K562 (cell line): ENCODE measurements around the gene SYCP1. TPM values are rescaled to one million over a fixed set of nuclear protein-coding genes. Genes with fewer than 3 reads are reported as not detected.
A peak's percentile ranks its signal among the peaks of the same experiment; 100 is the strongest.

Experiments used
- ATAC-seq: fragments of 200-7000 bp; cut with Tn5 transposase; 3 replicates; pipeline ENCODE4 v1.9.1; 2020; ENCODE audit warnings: moderate library complexity
- BruUV-seq: library from RNA; stranded (reverse); fragments of 400-500 nt; replicated peaks from 2 replicates; lab custom pipeline; 2021; lab: Mats Ljungman, UMichigan
- CTCF ChIA-PET: fragments of 300-600 bp; formaldehyde crosslinking; extraction: SDS; loops from one replicate; lab custom pipeline; 2021; ENCODE audit warnings: low intra/inter-chr PET ratio; lab: Yijun Ruan, JAX
- POLR2A ChIA-PET: fragments of 300-600, 350-650 bp; sonication (Branson Sonifier 250); formaldehyde crosslinking; extraction: SDS; loops from one replicate; lab custom pipeline; 2021; ENCODE audit warnings: antibody characterized with exemption, inconsistent platforms; lab: Yijun Ruan, JAX
- DNase-seq, 4 experiments: peaks; one replicate each; pipeline versions ENCODE4 v3.0.0 to v3.0.0-alpha.2; 2011 to 2018; ENCODE audit warnings: low spot score in 3 of 4, mixed read lengths in 3 of 4; ENCODE audit errors: extremely low read depth in 1 of 4
- FAIRE-seq: peaks from 2 replicates; lab custom pipeline; 2011; peaks lifted over from hg19 to GRCh38; lab: Jason Lieb, UNC
- H2AFZ ChIP-seq: 2 replicates; pipeline ENCODE4 v1.6.0; 2011; ENCODE audit warnings: low read depth, low read length, control low read depth, inconsistent platforms
- H3K27ac ChIP-seq: fragments of 200-600 bp; 3 replicates; pipeline ENCODE4 v1.8.0; 2011; ENCODE audit warnings: low read depth, mild to moderate bottlenecking, control low read depth, inconsistent platforms, low read length, moderate library complexity, mixed read lengths; ENCODE audit errors: extremely low read depth
- H3K27me3 ChIP-seq, 2 experiments: fragments of 300-600 bp in 1 of 2; 2 replicates in 1 of 2; 3 replicates in 1 of 2; pipeline versions ENCODE4 v1.6.0 to v1.8.0; 2011; ENCODE audit warnings: inconsistent platforms in 2 of 2, low read length in 2 of 2, mild to moderate bottlenecking in 1 of 2, mixed read lengths in 1 of 2, moderate library complexity in 1 of 2; ENCODE audit not compliant: control insufficient read depth in 2 of 2, insufficient read depth in 2 of 2
- H3K36me3 ChIP-seq: fragments of 300-600 bp; 3 replicates; pipeline ENCODE4 v1.8.0; 2011; ENCODE audit warnings: mild to moderate bottlenecking, low read length, inconsistent platforms; ENCODE audit not compliant: control insufficient read depth, insufficient read depth
- H3K4me1 ChIP-seq, 2 experiments: fragments of 200-600 bp in 1 of 2; replicated peaks in 1 of 2; 2 replicates in 1 of 2; 3 replicates in 1 of 2; pipeline versions ENCODE4 v1.5.1 to v1.8.0; 2011; ENCODE audit warnings: inconsistent platforms in 2 of 2, low read length in 2 of 2, mild to moderate bottlenecking in 1 of 2, mixed read lengths in 1 of 2, moderate library complexity in 1 of 2; ENCODE audit not compliant: control insufficient read depth in 2 of 2, insufficient read depth in 2 of 2
- H3K4me2 ChIP-seq: 2 replicates; pipeline ENCODE4 v1.6.1; 2011; ENCODE audit warnings: low read length, control low read depth, inconsistent platforms, mixed read lengths; ENCODE audit not compliant: insufficient read depth
- H3K4me3 ChIP-seq: fragments of 200-600 bp; sonication (generic), shearing (Covaris generic); 2 replicates; pipeline ENCODE4 v1.5.1; 2016; ENCODE audit warnings: control low read depth, inconsistent platforms
- H3K79me2 ChIP-seq: fragments of 200-600 bp; 3 replicates; pipeline ENCODE4 v1.8.0; 2011; ENCODE audit warnings: low read length, inconsistent platforms; ENCODE audit not compliant: control insufficient read depth, insufficient read depth
- H3K9ac ChIP-seq, 2 experiments: 2 replicates each; pipeline versions ENCODE4 v1.6.0 to v1.6.1; 2011; ENCODE audit warnings: low read depth in 2 of 2, low read length in 2 of 2, control low read depth in 1 of 2, inconsistent platforms in 1 of 2, mild to moderate bottlenecking in 1 of 2, mixed read lengths in 1 of 2; ENCODE audit not compliant: insufficient read depth in 1 of 2
- H3K9me1 ChIP-seq: one replicate; pipeline ENCODE4 v1.6.0; 2011; ENCODE audit warnings: inconsistent platforms, mild to moderate bottlenecking, low read length, moderate library complexity; ENCODE audit not compliant: control insufficient read depth, insufficient read depth
- H3K9me3 ChIP-seq: replicated peaks from 2 replicates; pipeline ENCODE4 v1.5.1; 2011; ENCODE audit warnings: low read depth, low read length, inconsistent platforms; ENCODE audit not compliant: control insufficient read depth, insufficient read depth
- H4K20me1 ChIP-seq: replicated peaks from 2 replicates; pipeline ENCODE4 v1.6.1; 2011; ENCODE audit warnings: low read length, inconsistent platforms, mixed read lengths; ENCODE audit not compliant: control insufficient read depth, insufficient read depth
- CTCF ChIP-seq, 3 experiments: IDR thresholded peaks in 2 of 3; conservative IDR thresholded peaks in 1 of 3; 2 replicates each; pipeline ENCODE4 v1.5.1; 2011 to 2012; ENCODE audit warnings: low read length in 3 of 3, mild to moderate bottlenecking in 3 of 3, control low read depth in 2 of 3, improper control_type of control experiment in 1 of 3, inconsistent platforms in 1 of 3, low read depth in 1 of 3, mixed read lengths in 1 of 3, moderate library complexity in 1 of 3; ENCODE audit not compliant: insufficient read depth in 2 of 3
- EHMT2 ChIP-seq: fragments of 450-650 bp; IDR thresholded peaks from 2 replicates; pipeline ENCODE4 v1.6.1; 2018; ENCODE audit warnings: antibody characterized with exemption
- REST ChIP-seq, 2 experiments: fragments of 450-650 bp; formaldehyde crosslinking in 1 of 2; IDR thresholded peaks; 2 replicates each; pipeline versions ENCODE4 v1.4.0 to v1.6.1; 2014 to 2020; ENCODE audit warnings: mild to moderate bottlenecking in 2 of 2, borderline replicate concordance in 1 of 2, low read depth in 1 of 2
- SMC3 ChIP-seq: conservative IDR thresholded peaks from 2 replicates; pipeline ENCODE4 v1.6.1; 2011; ENCODE audit warnings: low read depth, low read length, improper control_type of control experiment; ENCODE audit not compliant: insufficient read depth
- WGBS: fragments of 100-300 bp; shearing (Covaris generic); methylation state at CpG from one replicate; pipeline ENCODE4 v1.1.6; 2016; ENCODE audit warnings: low coverage, mixed read lengths; ENCODE audit not compliant: insufficient coverage; ENCODE audit errors: missing lambda C conversion rate; 5-methylcytosine and 5-hydroxymethylcytosine counted together
- in situ Hi-C: fragments of 300-500 bp; cut with MboI; formaldehyde crosslinking; loops from 4 replicates; pipeline ENCODE4 v1.15.0; 2018; ENCODE audit warnings: inconsistent platforms, mixed read lengths
- intact Hi-C: fragments of 100-400 bp; cut with micrococcal nuclease; formaldehyde crosslinking; loops from 2 replicates; pipeline ENCODE4 v1.14.2; 2022
- polyA plus RNA-seq, 8 experiments: library from polyadenylated mRNA; depleted of rRNA in 4 of 8; stranded (reverse) in 5 of 8; unstranded in 3 of 8; fragments of >200 nt; fragmentation: Nextera tagmentation in 2 of 8; fragmentation: Illumina TruSeq in 1 of 8; extraction: Ambion mirVana in 2 of 8; extraction: Trizol in 1 of 8; gene quantifications; 2 replicates each; pipeline versions ENCODE4 v1.2.1 to v1.2.3, GENCODE V29; 2011 to 2014; ENCODE audit warnings: inconsistent platforms in 1 of 8, missing spikeins in 1 of 8
- total RNA-seq, 7 experiments: library from RNA; depleted of rRNA in 6 of 7; stranded (reverse); fragments of >200 nt in 6 of 7; fragmentation: Illumina TruSeq in 2 of 7; extraction: Trizol in 2 of 7; gene quantifications; 2 replicates each; pipeline versions ENCODE4 v1.2.1 to v1.2.3, GENCODE V29; 2011 to 2021; ENCODE audit warnings: low replicate concordance in 1 of 7
- TF ChIP-seq, protein P1 (sequence below): fragments of 250-450 bp; sonication (Bioruptor Pico); IDR thresholded peaks from 2 replicates; pipeline ENCODE4 v1.4.0; 2020; ENCODE audit warnings: mild to moderate bottlenecking, moderate library complexity, borderline replicate concordance

SYCP1 gene
- total and polyA plus RNA-seq, 9 of the 15 experiments (the other 6 are each of a cell fraction or from before 2014, with no cell fraction given), result not detected

GRCh38 chr1:114979278-114979891, 124.7 kb downstream of the SYCP1 start:
- ATAC-seq (peak; percentile 63; the same call in 2 of the 3 replicates), DNase-seq (peak; percentile 43 to 64 (median 58)), FAIRE-seq (peak; percentile 96)
- Histone ChIP-seq H3K27ac (no peak overlapping the region), H3K4me2 (no peak overlapping the region), H3K9ac (no peak overlapping the region), H4K20me1 (no peaks in the 10 kb centered on the region), H2AFZ (no peak overlapping the region), H3K79me2 (no peaks in the 10 kb centered on the region), H3K27me3 (no peaks in the 10 kb centered on the region), H3K36me3 (no peaks in the 10 kb centered on the region), H3K9me1 (no peaks in the 10 kb centered on the region), H3K9me3 (no peaks in the 10 kb centered on the region), H3K4me3 (no peak overlapping the region), H3K4me1 (no peaks in the 10 kb centered on the region)
- intact Hi-C loops (loop anchor here (1.0 to 10.0 kb wide), 4 partner anchors 73 to 615 kb away; no protein-coding TSS in a partner anchor), in situ Hi-C loops (no loop called here)
- ChIA-PET CTCF (interaction anchor here (0.6 to 1.7 kb wide), 4 partner anchors 62 to 133 kb away, joined by 3 to 5 read pairs (median 3); no protein-coding TSS in a partner anchor), POLR2A (no interaction called here)
- BruUV-seq, result no TSS peak
- 9% methylated on average over 4 of the region's 4 CpGs for WGBS
- TF ChIP-seq SMC3 (peak; percentile 74), CTCF (IDR thresholded peaks at IDR 0.05 in 2 of 3, conservative IDR thresholded peaks at IDR 0.05 in 1 of 3; ENCODE audit: insufficient read depth in 2 of 3, low read depth in 1 of 3, low read length in 3 of 3) (peak; percentile 67 to 81 (median 72)), EHMT2 (no peak), REST (IDR thresholded peaks at IDR 0.05; ENCODE audit: borderline replicate concordance) (peak; percentile 59; the same call in 1 of the 2 replicates), REST (CRISPR knock-in tag; IDR thresholded peaks at IDR 0.05; ENCODE audit: low read depth) (no peak)
- TF ChIP-seq, protein P1, sequence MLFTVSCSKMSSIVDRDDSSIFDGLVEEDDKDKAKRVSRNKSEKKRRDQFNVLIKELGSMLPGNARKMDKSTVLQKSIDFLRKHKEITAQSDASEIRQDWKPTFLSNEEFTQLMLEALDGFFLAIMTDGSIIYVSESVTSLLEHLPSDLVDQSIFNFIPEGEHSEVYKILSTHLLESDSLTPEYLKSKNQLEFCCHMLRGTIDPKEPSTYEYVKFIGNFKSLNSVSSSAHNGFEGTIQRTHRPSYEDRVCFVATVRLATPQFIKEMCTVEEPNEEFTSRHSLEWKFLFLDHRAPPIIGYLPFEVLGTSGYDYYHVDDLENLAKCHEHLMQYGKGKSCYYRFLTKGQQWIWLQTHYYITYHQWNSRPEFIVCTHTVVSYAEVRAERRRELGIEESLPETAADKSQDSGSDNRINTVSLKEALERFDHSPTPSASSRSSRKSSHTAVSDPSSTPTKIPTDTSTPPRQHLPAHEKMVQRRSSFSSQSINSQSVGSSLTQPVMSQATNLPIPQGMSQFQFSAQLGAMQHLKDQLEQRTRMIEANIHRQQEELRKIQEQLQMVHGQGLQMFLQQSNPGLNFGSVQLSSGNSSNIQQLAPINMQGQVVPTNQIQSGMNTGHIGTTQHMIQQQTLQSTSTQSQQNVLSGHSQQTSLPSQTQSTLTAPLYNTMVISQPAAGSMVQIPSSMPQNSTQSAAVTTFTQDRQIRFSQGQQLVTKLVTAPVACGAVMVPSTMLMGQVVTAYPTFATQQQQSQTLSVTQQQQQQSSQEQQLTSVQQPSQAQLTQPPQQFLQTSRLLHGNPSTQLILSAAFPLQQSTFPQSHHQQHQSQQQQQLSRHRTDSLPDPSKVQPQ (CRISPR knock-in tag), result no peak
